AG09319 (cell line): ENCODE data around the gene NRG2.

Source experiments
- DNase-seq: peaks from one replicate; pipeline ENCODE4 v3.0.0-alpha.2; 2010; ENCODE audit warnings: low read depth; ENCODE audit errors: extremely low read depth
- CTCF ChIP-seq: IDR thresholded peaks from 2 replicates; pipeline ENCODE4 v1.5.1; 2011; ENCODE audit warnings: low read depth, mild to moderate bottlenecking, inconsistent platforms, low read length, moderate library complexity

NRG2 gene

GRCh38 chr5:139810341-139811273, 232.5 kb downstream of the NRG2 start:
- DNase-seq: no peak
- TF ChIP-seq CTCF: no peak

DNA sequence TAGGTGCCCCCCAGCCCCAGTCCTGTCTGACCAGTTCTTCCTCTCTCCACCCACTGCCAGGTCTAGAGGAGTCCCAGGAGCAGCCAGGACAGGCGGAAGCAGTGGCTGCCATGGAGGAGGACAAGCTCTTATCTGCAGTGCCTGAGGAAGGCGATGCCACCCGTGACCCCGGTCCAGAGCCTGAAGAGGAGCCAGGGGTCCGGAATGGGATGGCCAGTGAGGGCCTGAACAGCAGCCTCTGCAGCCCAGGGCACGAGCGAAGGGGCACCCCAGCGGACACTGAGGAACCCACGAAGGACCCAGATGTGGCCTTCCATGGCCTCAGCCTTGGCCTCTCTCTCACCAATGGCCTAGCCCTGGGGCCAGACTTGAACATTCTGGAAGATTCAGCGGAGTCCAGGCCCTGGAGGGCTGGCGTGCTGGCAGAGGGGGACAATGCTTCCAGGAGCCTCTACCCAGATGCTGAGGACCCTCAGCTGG, 233.7 kb downstream of the NRG2 start:
- no peak for DNase-seq
- no peak for TF ChIP-seq CTCF

- no peak for DNase-seq
Measured at GRCh38 chr5:139808481-139809330, 234.4 kb downstream of the NRG2 start.

DNA sequence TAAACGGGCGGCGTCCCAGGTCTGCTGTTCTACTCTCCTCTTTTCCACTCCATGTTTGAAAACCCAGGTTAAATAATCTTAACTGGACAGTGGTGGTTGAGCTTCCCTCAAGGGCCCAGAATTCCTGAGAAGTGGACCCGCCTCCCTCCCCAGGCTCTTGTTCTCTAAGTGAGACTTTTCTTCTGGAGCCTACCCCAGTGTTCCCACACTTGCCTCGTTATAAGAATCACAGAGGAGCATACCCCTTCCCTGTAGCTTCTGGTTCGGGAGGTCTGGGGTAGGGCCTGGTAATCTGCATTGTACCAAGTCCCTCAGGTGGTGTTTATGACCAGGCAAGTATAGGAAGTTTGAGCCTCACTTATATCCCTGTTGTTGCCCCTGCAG, 235.5 kb downstream of the NRG2 start:
- no peak for TF ChIP-seq CTCF
- no peak for DNase-seq

More at GRCh38 chr5:139808481-139809330, 234.4 kb downstream of the NRG2 start:
- TF ChIP-seq CTCF: no peak

- TF ChIP-seq CTCF: no peak
- DNase-seq: no peak
Measured at GRCh38 chr5:139806726-139807646, 236.1 kb downstream of the NRG2 start.

GRCh38 chr5:139806111-139806510, 237.0 kb downstream of the NRG2 start:
- TF ChIP-seq CTCF: no peak
- DNase-seq: no peak
